Measurements from ENCODE around the gene ST6GALNAC2.
"Not testable (repeated sequence)": the region's sequence is repeated elsewhere in the genome, so short reads cannot be mapped to it uniquely, and the experiment has no call there.

The ST6GALNAC2 gene

GRCh38 chr17:76570877-76571471 is 14.7 kb downstream of the ST6GALNAC2 start:
- no peak for DNase-seq (ENCODE audit: low read depth in 2 of 2)

GRCh38 chr17:76570457-76570856 is 15.2 kb downstream of the ST6GALNAC2 start:
- DNase-seq (ENCODE audit: low read depth in 2 of 2): no peak

- no peak for DNase-seq (ENCODE audit: low read depth in 2 of 2)
These were observed 15.9 kb downstream of the ST6GALNAC2 start for GRCh38 chr17:76569607-76570279.

GRCh38 chr17:76568811-76569221 is 16.8 kb downstream of the ST6GALNAC2 start:
- DNase-seq (ENCODE audit: low read depth in 2 of 2): no peak

- no peak for DNase-seq (ENCODE audit: low read depth in 2 of 2)
These were observed 17.8 kb downstream of the ST6GALNAC2 start for GRCh38 chr17:76567634-76568432.

GRCh38 chr17:76566988-76567431 is 18.6 kb downstream of the ST6GALNAC2 start:
- no peak for DNase-seq (ENCODE audit: low read depth in 2 of 2)

- no peak for DNase-seq (ENCODE audit: low read depth in 2 of 2)
These were observed 19.1 kb downstream of the ST6GALNAC2 start for GRCh38 chr17:76566613-76566943.

- DNase-seq (ENCODE audit: low read depth in 2 of 2): no peak
These were observed 19.7 kb downstream of the ST6GALNAC2 start for GRCh38 chr17:76565728-76566612.

GRCh38 chr17:76564991-76565727 is 20.5 kb downstream of the ST6GALNAC2 start:
- DNase-seq (ENCODE audit: low read depth in 2 of 2): not testable (repeated sequence)

GRCh38 chr17:76563359-76563758 is 22.3 kb downstream of the ST6GALNAC2 start:
- DNase-seq (ENCODE audit: low read depth in 2 of 2): not testable (repeated sequence)

GRCh38 chr17:76562734-76563148 is 22.9 kb downstream of the ST6GALNAC2 start:
- DNase-seq (ENCODE audit: low read depth in 2 of 2): no peak

GRCh38 chr17:76561799-76562268 is 23.8 kb downstream of the ST6GALNAC2 start:
- DNase-seq (ENCODE audit: low read depth in 2 of 2): no peak

- no peak for DNase-seq (ENCODE audit: low read depth in 2 of 2)
These were observed 24.3 kb downstream of the ST6GALNAC2 start for GRCh38 chr17:76561332-76561731.

GRCh38 chr17:76560877-76561221 is 24.8 kb downstream of the ST6GALNAC2 start:
- DNase-seq (ENCODE audit: low read depth in 2 of 2): no peak

GRCh38 chr17:76560036-76560876 is 25.4 kb downstream of the ST6GALNAC2 start:
- no peak for DNase-seq (ENCODE audit: low read depth in 2 of 2)

GRCh38 chr17:76559460-76559859 is 26.2 kb downstream of the ST6GALNAC2 start:
- not testable (repeated sequence) for DNase-seq (ENCODE audit: low read depth in 2 of 2)

GRCh38 chr17:76558198-76559095 is 27.2 kb downstream of the ST6GALNAC2 start:
- no peak for DNase-seq (ENCODE audit: low read depth in 2 of 2)

- peak; percentile 84 to 86 for DNase-seq (ENCODE audit: low read depth in 2 of 2)
These were observed 28.1 kb downstream of the ST6GALNAC2 start for GRCh38 chr17:76557368-76558197.

All from stimulated activated CD8-positive, alpha-beta memory T cell treated with anti-CD3 and anti-CD28 coated beads, Interleukin-2, amount 100 ng/mL, for 48 hours (primary cell).